Subcutaneous abdominal adipose tissue (tissue), 5 donors: ENCODE results near the gene FAM168A.
"Not testable (repeated sequence)": the region's sequence is repeated elsewhere in the genome, so short reads cannot be mapped to it uniquely, and the experiment has no call there.

ENCODE experiments used
- H3K27ac ChIP-seq: one replicate; pipeline ENCODE4 v1.7.0; 2013; ENCODE audit warnings: low read depth, mild to moderate bottlenecking, inconsistent platforms, low read length, moderate library complexity
- H3K27me3 ChIP-seq, 5 donors: one replicate each; pipeline ENCODE4 v1.7.0; 2013; ENCODE audit warnings: low read length in 5 of 5, inconsistent platforms in 1 of 5; ENCODE audit not compliant: control insufficient read depth in 5 of 5, insufficient read depth in 4 of 5
- H3K36me3 ChIP-seq, 5 donors: one replicate each; pipeline ENCODE4 v1.7.0; 2013; ENCODE audit warnings: low read length in 5 of 5; ENCODE audit not compliant: control insufficient read depth in 5 of 5, insufficient read depth in 5 of 5
- H3K4me1 ChIP-seq, 5 donors: one replicate each; pipeline ENCODE4 v1.7.0; 2013; ENCODE audit warnings: low read length in 5 of 5, mild to moderate bottlenecking in 3 of 5, moderate library complexity in 1 of 5; ENCODE audit not compliant: control insufficient read depth in 5 of 5, insufficient read depth in 5 of 5
- H3K4me3 ChIP-seq, 5 donors: one replicate each; pipeline ENCODE4 v1.7.0; 2013; ENCODE audit warnings: low read length in 5 of 5, low read depth in 1 of 5
- H3K9ac ChIP-seq, 5 donors: one replicate each; pipeline ENCODE4 v1.7.0; 2013; ENCODE audit warnings: low read length in 5 of 5, mild to moderate bottlenecking in 4 of 5, moderate library complexity in 3 of 5
- H3K9me3 ChIP-seq, 5 donors: one replicate each; pipeline ENCODE4 v1.7.0; 2013; ENCODE audit warnings: low read length in 5 of 5; ENCODE audit not compliant: control insufficient read depth in 5 of 5
- donor health status: healthy.
- donor health status: healthy.
- donor health status: healthy.
- donor health status: healthy.
- donor health status: healthy.

FAM168A gene

DNA sequence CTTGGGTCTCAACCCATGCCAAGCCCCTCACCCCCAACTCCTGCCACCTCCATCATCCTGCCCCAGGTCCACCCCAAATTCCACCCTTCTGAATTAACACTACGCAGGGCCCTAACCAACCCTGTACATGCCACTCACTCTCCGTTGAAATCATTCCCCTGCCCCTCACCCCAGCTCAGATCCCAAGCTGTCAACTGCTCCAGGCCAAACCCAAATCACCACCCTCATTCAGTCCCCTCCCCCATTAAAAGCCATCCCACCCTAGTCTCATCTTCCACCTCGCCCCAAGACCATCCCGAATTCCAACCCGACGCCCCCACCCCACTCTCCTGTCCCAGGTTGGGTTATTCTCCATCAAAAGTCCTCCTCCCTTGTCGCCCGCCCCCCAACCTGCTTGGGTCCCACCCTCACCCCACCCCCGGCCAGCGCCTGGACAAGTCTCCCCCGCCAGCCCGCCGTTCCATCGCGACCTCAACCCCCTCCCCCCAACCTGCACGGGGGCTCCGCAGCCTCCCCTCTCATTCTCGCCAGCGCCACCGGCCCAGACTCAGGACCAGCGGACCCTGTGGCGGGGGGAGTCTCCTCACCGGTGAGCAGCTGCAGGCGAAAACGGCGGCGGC is 466 bp downstream of the FAM168A start:
- Histone ChIP-seq H3K36me3 (no peaks in the 10 kb centered on the region), H3K27me3 (no peaks in the 10 kb centered on the region), H3K27ac (no peak overlapping the region), H3K4me3 (peak overlapping the region; percentile 63 to 94 (median 77)), H3K9me3 (no peaks in the 10 kb centered on the region), H3K9ac (peak overlapping the region in 4 of 5 donors; percentile 57 to 72 (median 59)), H3K4me1 (peaks cover 0 to 18% (median 17%) of the 10 kb centered on the region in 5 donors)

- no peak overlapping the region for H3K27ac ChIP-seq
- H3K4me1 ChIP-seq = peaks cover 0 to 18% (median 17%) of the 10 kb centered on the region in 5 donors
- H3K9me3 ChIP-seq = no peaks in the 10 kb centered on the region
- no peaks in the 10 kb centered on the region for H3K36me3 ChIP-seq
- H3K4me3 ChIP-seq = peak overlapping the region; percentile 63 to 94 (median 77)
- H3K27me3 ChIP-seq = no peaks in the 10 kb centered on the region
- H3K9ac ChIP-seq = no peak overlapping the region
Observed at GRCh38 chr11:73596547-73596946, 1.4 kb downstream of the FAM168A start.

DNA sequence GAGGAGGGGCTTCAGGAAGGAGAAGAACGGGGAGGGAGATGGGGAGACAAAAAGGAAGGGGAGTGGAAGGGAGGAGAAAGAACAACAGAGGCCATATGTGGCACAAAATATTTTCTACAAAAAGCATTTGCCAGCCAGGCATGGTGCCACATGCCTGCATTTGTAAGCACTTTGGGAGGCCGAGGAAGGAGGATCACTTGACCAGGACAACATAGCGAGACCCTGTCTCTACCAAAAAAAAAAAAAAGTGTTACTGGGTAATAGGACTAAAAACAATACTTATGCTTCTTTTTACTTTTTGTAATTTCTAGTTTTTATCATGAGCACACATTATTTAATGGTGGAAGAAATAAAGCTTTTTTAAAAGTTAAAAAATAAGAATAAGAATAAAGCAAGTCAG is 5.3 kb downstream of the FAM168A start:
- no peaks in the 10 kb centered on the region for H3K9me3 ChIP-seq
- H3K9ac ChIP-seq = no peak overlapping the region
- H3K27ac ChIP-seq = no peak overlapping the region
- H3K4me3 ChIP-seq = no peak overlapping the region
- peaks cover 0 to 11% (median 11%) of the 10 kb centered on the region in 5 donors for H3K4me1 ChIP-seq
- no peaks in the 10 kb centered on the region for H3K27me3 ChIP-seq
- no peaks in the 10 kb centered on the region for H3K36me3 ChIP-seq

DNA sequence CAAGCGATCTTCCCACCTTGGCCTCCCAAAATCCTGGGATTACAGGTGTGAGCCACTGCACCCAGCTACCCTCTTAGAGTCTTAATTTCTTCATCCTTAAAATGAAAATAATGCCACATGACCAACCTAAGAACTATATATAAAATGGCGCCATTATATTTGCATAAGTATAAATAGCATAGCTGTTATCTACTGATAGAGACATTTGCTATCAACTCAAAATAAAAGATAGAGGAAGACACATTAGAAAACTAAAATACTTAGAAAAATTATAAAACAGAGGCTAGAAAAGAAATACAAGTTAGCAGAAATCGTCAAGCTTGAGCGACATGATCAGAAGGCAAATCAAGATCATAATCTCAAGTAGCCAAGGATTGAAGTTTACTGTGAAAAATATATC is 6.2 kb downstream of the FAM168A start:
- Histone ChIP-seq H3K9me3 (no peaks in the 10 kb centered on the region), H3K36me3 (no peaks in the 10 kb centered on the region), H3K27me3 (no peaks in the 10 kb centered on the region), H3K4me3 (no peak overlapping the region), H3K4me1 (peaks cover 0 to 4% (median 4%) of the 10 kb centered on the region in 5 donors), H3K27ac (no peak overlapping the region), H3K9ac (no peak overlapping the region)

- Histone ChIP-seq H3K27me3 (no peaks in the 10 kb centered on the region), H3K4me3 (no peak overlapping the region), H3K9ac (no peak overlapping the region), H3K27ac (no peak overlapping the region), H3K36me3 (no peaks in the 10 kb centered on the region), H3K9me3 (no peaks in the 10 kb centered on the region), H3K4me1 (no peaks in the 10 kb centered on the region)
Observed at GRCh38 chr11:73590991-73591390, 6.9 kb downstream of the FAM168A start.

GRCh38 chr11:73586791-73587190 is 11.1 kb downstream of the FAM168A start:
- Histone ChIP-seq H3K36me3 (no peaks in the 10 kb centered on the region), H3K9me3 (no peaks in the 10 kb centered on the region), H3K27ac (no peak overlapping the region), H3K9ac (no peak overlapping the region), H3K4me1 (no peaks in the 10 kb centered on the region), H3K4me3 (no peak overlapping the region), H3K27me3 (no peaks in the 10 kb centered on the region)

GRCh38 chr11:73585834-73586575 is 11.9 kb downstream of the FAM168A start:
- Histone ChIP-seq H3K36me3 (no peaks in the 10 kb centered on the region), H3K9ac (no peak overlapping the region), H3K4me1 (no peaks in the 10 kb centered on the region), H3K27me3 (no peaks in the 10 kb centered on the region), H3K9me3 (no peaks in the 10 kb centered on the region), H3K27ac (no peak overlapping the region), H3K4me3 (no peak overlapping the region)

- H3K9ac ChIP-seq = no peak overlapping the region
- no peaks in the 10 kb centered on the region for H3K9me3 ChIP-seq
- no peaks in the 10 kb centered on the region for H3K27me3 ChIP-seq
- no peak overlapping the region for H3K27ac ChIP-seq
- H3K4me1 ChIP-seq = no peaks in the 10 kb centered on the region
- H3K36me3 ChIP-seq = no peaks in the 10 kb centered on the region
- H3K4me3 ChIP-seq = no peak overlapping the region
Observed at GRCh38 chr11:73584831-73585230, 13.1 kb downstream of the FAM168A start.

DNA sequence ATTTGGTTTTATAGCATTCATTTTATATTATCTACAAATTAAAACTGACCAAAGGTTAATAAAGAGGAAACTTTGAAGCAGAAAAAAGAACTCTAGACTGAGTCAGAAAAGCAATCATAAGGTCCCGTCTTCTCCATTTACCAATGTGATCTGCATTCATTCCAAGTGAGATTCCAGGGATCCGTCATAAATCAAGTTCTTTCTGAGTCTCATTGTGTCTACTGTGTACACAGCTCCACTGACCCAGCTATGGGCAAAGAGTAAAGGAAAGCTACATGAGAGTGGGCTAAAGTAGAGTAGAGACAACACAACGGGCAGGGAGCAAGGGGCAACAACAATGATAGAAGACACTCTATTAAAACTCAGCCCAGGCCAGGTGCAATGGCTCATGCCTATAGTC is 15.3 kb downstream of the FAM168A start:
- Histone ChIP-seq H3K9ac (no peak overlapping the region), H3K9me3 (no peaks in the 10 kb centered on the region), H3K27me3 (no peaks in the 10 kb centered on the region), H3K27ac (no peak overlapping the region), H3K4me3 (no peak overlapping the region), H3K4me1 (no peaks in the 10 kb centered on the region), H3K36me3 (peaks cover 0 to 4% (median 0%) of the 10 kb centered on the region in 5 donors)

- H3K9me3 ChIP-seq, H3K36me3 ChIP-seq, H3K9ac ChIP-seq, H3K27me3 ChIP-seq, H3K4me1 ChIP-seq, H3K4me3 ChIP-seq, H3K27ac ChIP-seq: not testable (repeated sequence)
Observed at GRCh38 chr11:73580749-73581148, 17.2 kb downstream of the FAM168A start.
